KMS-11 (cell line): Measurements from ENCODE around the gene CYB5D1.
"Not testable (repeated sequence)": the region's sequence is repeated elsewhere in the genome, so short reads cannot be mapped to it uniquely, and the experiment has no call there.

Experiments
- H2AFZ ChIP-seq: fragments of 200-600 bp; sonication (generic); 2 replicates; pipeline ENCODE4 v1.6.1; 2016; ENCODE audit warnings: antibody characterized with exemption, mixed run types, low read depth
- H3K27ac ChIP-seq: fragments of 200-600 bp; sonication (generic); 2 replicates; pipeline ENCODE4 v1.6.1; 2016; ENCODE audit warnings: mild to moderate bottlenecking, mixed run types
- H3K27me3 ChIP-seq: fragments of 200-600 bp; sonication (generic); 2 replicates; pipeline ENCODE4 v1.6.1; 2017; ENCODE audit warnings: mild to moderate bottlenecking, low read depth, mixed run types, moderate library complexity; ENCODE audit not compliant: insufficient read depth
- H3K36me3 ChIP-seq: fragments of 200-600 bp; sonication (generic); 2 replicates; pipeline ENCODE4 v1.6.1; 2017; ENCODE audit warnings: mild to moderate bottlenecking, mixed run types; ENCODE audit not compliant: insufficient read depth
- H3K4me1 ChIP-seq: fragments of 200-600 bp; sonication (generic); 2 replicates; pipeline ENCODE4 v1.6.1; 2016; ENCODE audit warnings: mild to moderate bottlenecking, low read depth, mixed run types; ENCODE audit not compliant: poor library complexity, severe bottlenecking
- H3K4me2 ChIP-seq: fragments of 200-600 bp; sonication (generic); 2 replicates; pipeline ENCODE4 v1.7.0; 2016; ENCODE audit warnings: mild to moderate bottlenecking, mixed run types
- H3K4me3 ChIP-seq: fragments of 200-600 bp; sonication (generic); IDR thresholded peaks from 2 replicates; pipeline ENCODE4 v1.6.1; 2017; ENCODE audit warnings: low read depth, low read length, mixed read lengths; ENCODE audit not compliant: insufficient read depth
- H3K79me2 ChIP-seq: fragments of 200-600 bp; sonication (generic); 2 replicates; pipeline ENCODE4 v1.6.1; 2016; ENCODE audit warnings: low read depth, mixed run types; ENCODE audit not compliant: insufficient read depth
- H3K9ac ChIP-seq: fragments of 200-600 bp; sonication (generic); 2 replicates; pipeline ENCODE4 v1.6.1; 2016; ENCODE audit warnings: mild to moderate bottlenecking, mixed run types
- H4K20me1 ChIP-seq: fragments of 200-600 bp; sonication (generic); 2 replicates; pipeline ENCODE4 v1.6.1; 2016; ENCODE audit warnings: mild to moderate bottlenecking, mixed run types; ENCODE audit not compliant: insufficient read depth
- TF ChIP-seq, protein P1 (sequence below): fragments of 200-600 bp; sonication (generic); conservative IDR thresholded peaks from 2 replicates; pipeline ENCODE4 v1.6.1; 2017; ENCODE audit warnings: low read depth, mild to moderate bottlenecking, antibody characterized with exemption, low read length, moderate library complexity, mixed read lengths

CYB5D1 gene

GRCh38 chr17:7856811-7857712 lies 741 bp upstream of the CYB5D1 start, which contains the start of gene NAA38:
Gene NAA38 (minus strand): TSS chr17:7857559. CDS start chr17:7857463, 96 bp downstream.
- no peaks in the 10 kb centered on the region for H4K20me1 ChIP-seq
- H3K27me3 ChIP-seq: no peaks in the 10 kb centered on the region
- peak within 1 kb of the TSS; percentile 50; the same call in 1 of the 2 replicates for H3K27ac ChIP-seq
- no peaks in the 10 kb centered on the region for H3K79me2 ChIP-seq
- H3K9ac ChIP-seq: peak within 1 kb of the TSS; percentile 55; the same call in 1 of the 2 replicates
- peak within 1 kb of the TSS; percentile 41; the same call in 1 of the 2 replicates for H2AFZ ChIP-seq
- TF ChIP-seq, protein P1, sequence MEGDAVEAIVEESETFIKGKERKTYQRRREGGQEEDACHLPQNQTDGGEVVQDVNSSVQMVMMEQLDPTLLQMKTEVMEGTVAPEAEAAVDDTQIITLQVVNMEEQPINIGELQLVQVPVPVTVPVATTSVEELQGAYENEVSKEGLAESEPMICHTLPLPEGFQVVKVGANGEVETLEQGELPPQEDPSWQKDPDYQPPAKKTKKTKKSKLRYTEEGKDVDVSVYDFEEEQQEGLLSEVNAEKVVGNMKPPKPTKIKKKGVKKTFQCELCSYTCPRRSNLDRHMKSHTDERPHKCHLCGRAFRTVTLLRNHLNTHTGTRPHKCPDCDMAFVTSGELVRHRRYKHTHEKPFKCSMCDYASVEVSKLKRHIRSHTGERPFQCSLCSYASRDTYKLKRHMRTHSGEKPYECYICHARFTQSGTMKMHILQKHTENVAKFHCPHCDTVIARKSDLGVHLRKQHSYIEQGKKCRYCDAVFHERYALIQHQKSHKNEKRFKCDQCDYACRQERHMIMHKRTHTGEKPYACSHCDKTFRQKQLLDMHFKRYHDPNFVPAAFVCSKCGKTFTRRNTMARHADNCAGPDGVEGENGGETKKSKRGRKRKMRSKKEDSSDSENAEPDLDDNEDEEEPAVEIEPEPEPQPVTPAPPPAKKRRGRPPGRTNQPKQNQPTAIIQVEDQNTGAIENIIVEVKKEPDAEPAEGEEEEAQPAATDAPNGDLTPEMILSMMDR: no peak
- H3K4me3 ChIP-seq: no peak within 1 kb of the TSS
- no peaks in the 10 kb centered on the region for H3K36me3 ChIP-seq
- H3K4me1 ChIP-seq: no peaks in the 10 kb centered on the region
- 0 out of 2 replicates have a peak within 1 kb of the TSS, but pooled peaks have one; percentile 13 for H3K4me2 ChIP-seq

GRCh38 chr17:7858522-7858810 lies 663 bp downstream of the CYB5D1 start:
- Histone ChIP-seq H3K27me3 (no peaks in the 10 kb centered on the region), H3K4me2 (no peak overlapping the region), H3K27ac (no peak overlapping the region), H4K20me1 (no peaks in the 10 kb centered on the region), H3K4me3 (no peak overlapping the region), H3K4me1 (no peaks in the 10 kb centered on the region), H3K9ac (no peak overlapping the region), H2AFZ (no peak overlapping the region), H3K79me2 (no peaks in the 10 kb centered on the region), H3K36me3 (no peaks in the 10 kb centered on the region)
- TF ChIP-seq, protein P1: no peak

DNA sequence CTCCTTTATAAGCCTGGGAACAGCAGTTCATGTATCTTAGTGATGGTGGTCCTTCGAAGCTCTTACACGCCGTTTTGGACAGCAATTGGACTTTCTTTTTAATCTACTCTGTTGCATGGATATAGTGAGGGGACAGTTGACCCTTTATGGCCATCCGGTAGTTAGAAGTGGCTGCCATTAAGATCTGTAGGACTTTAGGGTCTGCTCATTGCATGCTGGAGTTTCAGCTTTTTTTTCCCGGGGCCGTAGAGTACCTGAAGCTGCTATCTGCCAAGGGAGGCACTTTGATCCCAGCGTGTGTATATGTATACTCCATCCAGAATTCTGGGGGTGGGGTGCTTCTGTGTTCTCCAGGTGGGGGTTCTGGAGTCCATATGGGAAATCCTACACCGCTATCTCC lies 1.2 kb downstream of the CYB5D1 start:
- Histone ChIP-seq H3K4me1 (no peaks in the 10 kb centered on the region), H3K27me3 (no peaks in the 10 kb centered on the region), H3K4me2 (no peak overlapping the region), H3K4me3 (no peak overlapping the region), H2AFZ (no peak overlapping the region), H3K9ac (no peak overlapping the region), H4K20me1 (no peaks in the 10 kb centered on the region), H3K79me2 (no peaks in the 10 kb centered on the region), H3K36me3 (no peaks in the 10 kb centered on the region), H3K27ac (no peak overlapping the region)
- TF ChIP-seq, protein P1: no peak

- no peaks in the 10 kb centered on the region for H3K36me3 ChIP-seq
- no peak overlapping the region for H3K9ac ChIP-seq
- no peak overlapping the region for H2AFZ ChIP-seq
- H3K4me1 ChIP-seq: no peaks in the 10 kb centered on the region
- H3K4me2 ChIP-seq: no peak overlapping the region
- no peak overlapping the region for H3K4me3 ChIP-seq
- TF ChIP-seq, protein P1: peak; percentile 55
- H3K79me2 ChIP-seq: no peaks in the 10 kb centered on the region
- no peaks in the 10 kb centered on the region for H3K27me3 ChIP-seq
- H4K20me1 ChIP-seq: no peaks in the 10 kb centered on the region
- no peak overlapping the region for H3K27ac ChIP-seq
Measured at GRCh38 chr17:7862692-7863437, 5.1 kb downstream of the CYB5D1 start.

- not testable (repeated sequence) for H3K36me3 ChIP-seq, H3K4me3 ChIP-seq, H2AFZ ChIP-seq, H3K27me3 ChIP-seq, H4K20me1 ChIP-seq, H3K27ac ChIP-seq, H3K9ac ChIP-seq, H3K4me1 ChIP-seq, H3K4me2 ChIP-seq, H3K79me2 ChIP-seq
Measured at GRCh38 chr17:7864384-7864783, 6.6 kb downstream of the CYB5D1 start.
